GM18526 (cell line): Measurements from ENCODE around the gene GDPD4.

ENCODE experiments used
- POLR2A ChIP-seq: IDR thresholded peaks from 3 replicates; pipeline ENCODE4 v1.6.1; 2011; ENCODE audit not compliant: insufficient read length; ENCODE audit errors: extremely low read depth

The GDPD4 gene

GRCh38 chr11:77310721-77311120, 9.2 kb upstream of the GDPD4 start:
- no peak for TF ChIP-seq POLR2A

GRCh38 chr11:77309401-77310085, 8.1 kb upstream of the GDPD4 start:
- no peak for TF ChIP-seq POLR2A

- no peak for TF ChIP-seq POLR2A
Measured at GRCh38 chr11:77308838-77309237, 7.4 kb upstream of the GDPD4 start.

- TF ChIP-seq POLR2A, result no peak
Measured at GRCh38 chr11:77303328-77303727, 1.8 kb upstream of the GDPD4 start.

GRCh38 chr11:77302752-77303151, 1.3 kb upstream of the GDPD4 start:
- TF ChIP-seq POLR2A, result no peak

GRCh38 chr11:77300695-77301094, 791 bp downstream of the GDPD4 start:
- TF ChIP-seq POLR2A, result no peak

GRCh38 chr11:77299528-77299993, 1.9 kb downstream of the GDPD4 start:
- no peak for TF ChIP-seq POLR2A

GRCh38 chr11:77294040-77294439, 7.4 kb downstream of the GDPD4 start:
- no peak for TF ChIP-seq POLR2A

GRCh38 chr11:77289737-77290136, 11.7 kb downstream of the GDPD4 start:
- no peak for TF ChIP-seq POLR2A

- no peak for TF ChIP-seq POLR2A
Measured at GRCh38 chr11:77287615-77288273, 13.7 kb downstream of the GDPD4 start.

GRCh38 chr11:77287136-77287535, 14.3 kb downstream of the GDPD4 start:
- no peak for TF ChIP-seq POLR2A

- no peak for TF ChIP-seq POLR2A
Measured at GRCh38 chr11:77284476-77285468, 16.7 kb downstream of the GDPD4 start.

- no peak for TF ChIP-seq POLR2A
Measured at GRCh38 chr11:77283101-77283500, 18.4 kb downstream of the GDPD4 start.

GRCh38 chr11:77278595-77279506, 22.6 kb downstream of the GDPD4 start:
- TF ChIP-seq POLR2A, result no peak
